ENCODE data around the gene LZTS2. TPM values are rescaled to one million over a fixed set of nuclear protein-coding genes. Genes with fewer than 3 reads are reported as not detected.

LZTS2 gene
- total and polyA plus RNA-seq, 4 donors, result 2.1 to 10.3 (median 9.5) TPM

- TF ChIP-seq REST (IDR thresholded peaks at IDR 0.05), result no peak
- TF ChIP-seq YY1 (IDR thresholded peaks at IDR 0.05), result no peak
- no peak for TF ChIP-seq RAD21 (IDR thresholded peaks at IDR 0.05)
- no peak for TF ChIP-seq RXRA (IDR thresholded peaks at IDR 0.05)
- TF ChIP-seq NR2F2 (IDR thresholded peaks at IDR 0.05), result no peak
Measured at GRCh38 chr10:101056365-101057151, 57.0 kb downstream of the LZTS2 start (continued).

Small RNA genes lying within 50 kb of the gene (small RNA-seq; reads per million reads assigned to genes)
- gene MIR608, result not detected

Other genes with a start within 250 kb of the LZTS2 start
- 10 to 100 TPM; 17.6 to 18.8 TPM for gene SLF2, start 86.8 kb upstream of the LZTS2 start, total RNA-seq
- gene SLF2, start 86.8 kb upstream of the LZTS2 start, polyA plus RNA-seq, result 1 to 10 TPM; 4.0 to 6.6 TPM
- gene SEMA4G, start 30.3 kb upstream of the LZTS2 start, total RNA-seq, result 10 to 100 TPM; 13.9 to 20.7 TPM
- 10 to 100 TPM; 39.7 to 56.0 TPM for gene SEMA4G, start 30.3 kb upstream of the LZTS2 start, polyA plus RNA-seq
- gene MRPL43, start 12.3 kb upstream of the LZTS2 start, total RNA-seq, result 10 to 100 TPM; 30.5 to 53.3 TPM
- 10 to 100 TPM; 62.4 to 76.0 TPM for gene MRPL43, start 12.3 kb upstream of the LZTS2 start, polyA plus RNA-seq
- 1 to 10 TPM; 4.1 to 4.8 TPM for gene TWNK, start 12.3 kb upstream of the LZTS2 start, total RNA-seq
- gene TWNK, start 12.3 kb upstream of the LZTS2 start, polyA plus RNA-seq, result 1 to 10 TPM; 1.6 to 6.2 TPM
- under 1 TPM in 1 of 2 donors, not detected in 1; 0.09 TPM for gene PDZD7, start 31.3 kb downstream of the LZTS2 start, total RNA-seq
- gene PDZD7, start 31.3 kb downstream of the LZTS2 start, polyA plus RNA-seq, result under 1 TPM; 0.06 to 0.07 TPM
- gene SFXN3, start 31.4 kb downstream of the LZTS2 start, total RNA-seq, result 10 to 100 TPM in 1 of 2 donors, 1 to 10 TPM in 1; 8.9 to 11.1 TPM
- 1 to 10 TPM; 1.7 to 3.8 TPM for gene SFXN3, start 31.4 kb downstream of the LZTS2 start, polyA plus RNA-seq
- 1 to 10 TPM in 1 of 2 donors, under 1 TPM in 1; 0.92 to 1.2 TPM for gene KAZALD1, start 62.2 kb downstream of the LZTS2 start, total RNA-seq
- gene KAZALD1, start 62.2 kb downstream of the LZTS2 start, polyA plus RNA-seq, result under 1 TPM; 0.21 to 0.50 TPM
- under 1 TPM; 0.33 to 0.79 TPM for gene TLX1, start 131.5 kb downstream of the LZTS2 start, total RNA-seq
- under 1 TPM; 0.06 to 0.28 TPM for gene TLX1, start 131.5 kb downstream of the LZTS2 start, polyA plus RNA-seq
- not detected for gene LBX1, start 229.7 kb downstream of the LZTS2 start, total RNA-seq
- gene LBX1, start 229.7 kb downstream of the LZTS2 start, polyA plus RNA-seq, result not detected